Measurements from ENCODE around the gene RNF220.
"Not testable (repeated sequence)": the region's sequence is repeated elsewhere in the genome, so short reads cannot be mapped to it uniquely, and the experiment has no call there.

The RNF220 gene

DNA sequence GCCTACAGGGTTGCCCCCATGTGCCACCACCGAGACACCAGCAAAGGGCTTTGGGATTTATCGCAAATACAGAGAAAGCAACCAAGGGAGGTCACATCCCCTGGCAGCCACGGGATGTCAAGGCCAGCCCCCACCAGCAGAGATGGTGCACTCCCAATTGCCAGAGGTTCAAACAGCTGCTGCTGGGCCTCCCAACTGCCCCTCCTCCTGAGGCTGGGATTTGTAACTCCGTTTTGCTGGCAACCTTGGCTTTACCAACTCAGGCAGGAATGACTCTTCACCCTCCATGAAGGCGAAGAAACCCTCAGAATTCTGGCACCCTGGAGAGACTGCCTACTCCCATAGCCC lies 257.6 kb downstream of the RNF220 start:
- Histone ChIP-seq H3K36me3 (replicated peaks) (no peaks in the 10 kb centered on the region), H3K27ac (no peak overlapping the region), H3K4me3 (ENCODE audit: low read depth, low read length) (no peak overlapping the region), H3K27me3 (replicated peaks) (no peaks in the 10 kb centered on the region)
- no peak for DNase-seq
- in situ Hi-C loops (cut with HindIII; ENCODE audit: low pct_ligation_motif_present, low sequenced_read_pairs): no loop called here
- TF ChIP-seq, protein P1, sequence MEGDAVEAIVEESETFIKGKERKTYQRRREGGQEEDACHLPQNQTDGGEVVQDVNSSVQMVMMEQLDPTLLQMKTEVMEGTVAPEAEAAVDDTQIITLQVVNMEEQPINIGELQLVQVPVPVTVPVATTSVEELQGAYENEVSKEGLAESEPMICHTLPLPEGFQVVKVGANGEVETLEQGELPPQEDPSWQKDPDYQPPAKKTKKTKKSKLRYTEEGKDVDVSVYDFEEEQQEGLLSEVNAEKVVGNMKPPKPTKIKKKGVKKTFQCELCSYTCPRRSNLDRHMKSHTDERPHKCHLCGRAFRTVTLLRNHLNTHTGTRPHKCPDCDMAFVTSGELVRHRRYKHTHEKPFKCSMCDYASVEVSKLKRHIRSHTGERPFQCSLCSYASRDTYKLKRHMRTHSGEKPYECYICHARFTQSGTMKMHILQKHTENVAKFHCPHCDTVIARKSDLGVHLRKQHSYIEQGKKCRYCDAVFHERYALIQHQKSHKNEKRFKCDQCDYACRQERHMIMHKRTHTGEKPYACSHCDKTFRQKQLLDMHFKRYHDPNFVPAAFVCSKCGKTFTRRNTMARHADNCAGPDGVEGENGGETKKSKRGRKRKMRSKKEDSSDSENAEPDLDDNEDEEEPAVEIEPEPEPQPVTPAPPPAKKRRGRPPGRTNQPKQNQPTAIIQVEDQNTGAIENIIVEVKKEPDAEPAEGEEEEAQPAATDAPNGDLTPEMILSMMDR (IDR thresholded peaks at IDR 0.05; ENCODE audit: low read depth, low read length, missing control alignments): no peak

DNA sequence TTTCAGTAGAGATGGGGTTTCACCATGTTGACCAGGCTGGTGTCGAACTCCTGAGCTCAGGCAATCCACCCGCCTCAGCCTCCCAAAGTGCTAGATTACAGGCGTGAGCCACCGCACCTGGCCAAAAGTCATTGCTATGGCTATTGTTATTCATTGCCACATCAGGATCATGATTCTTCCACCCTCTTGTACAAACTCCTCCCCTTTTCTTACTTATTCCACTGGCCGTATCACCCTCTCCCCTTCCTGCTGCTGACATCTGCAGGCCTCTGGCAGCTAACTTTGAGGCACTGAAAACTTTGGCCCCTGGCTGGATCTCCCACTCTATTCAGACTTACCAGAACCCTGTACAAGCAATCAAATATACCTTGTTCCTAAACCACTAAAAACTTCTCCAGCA lies 258.4 kb downstream of the RNF220 start:
- DNase-seq: no peak
- TF ChIP-seq, protein P1 (IDR thresholded peaks at IDR 0.05; ENCODE audit: low read depth, low read length, missing control alignments): no peak
- Histone ChIP-seq H3K27me3 (replicated peaks) (no peaks in the 10 kb centered on the region), H3K4me3 (ENCODE audit: low read depth, low read length) (no peak overlapping the region), H3K27ac (no peak overlapping the region), H3K36me3 (replicated peaks) (no peaks in the 10 kb centered on the region)
- in situ Hi-C loops (cut with HindIII; ENCODE audit: low pct_ligation_motif_present, low sequenced_read_pairs): no loop called here

DNA sequence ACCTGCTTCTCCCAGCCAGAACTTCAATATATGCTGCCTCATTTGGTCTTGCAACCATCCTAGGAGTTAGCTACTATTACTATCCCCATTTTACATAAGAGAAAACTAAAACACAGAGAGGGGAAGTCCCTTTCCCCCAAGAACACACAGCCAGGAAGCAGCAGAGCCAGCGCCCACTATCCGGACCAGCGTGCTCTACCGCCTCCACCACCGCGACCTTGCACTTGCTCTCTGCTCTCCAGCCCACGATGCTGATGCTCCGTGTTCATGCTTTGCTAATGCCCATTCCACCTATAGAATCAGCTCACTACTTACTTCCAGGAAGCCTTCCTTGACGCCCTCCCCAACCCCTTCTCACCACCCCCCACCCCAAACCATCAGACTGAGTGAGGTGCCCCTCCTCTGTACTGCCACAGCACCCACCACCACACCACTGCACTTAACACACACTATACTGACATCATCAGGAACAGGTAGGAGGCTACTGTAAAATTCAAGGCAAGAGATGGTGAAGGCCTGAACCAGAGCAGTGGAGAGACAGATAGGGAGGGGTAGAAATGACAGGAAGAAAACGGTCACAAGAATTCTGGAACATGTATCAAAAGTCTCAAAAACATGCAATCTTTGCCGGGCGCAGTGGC lies 259.8 kb downstream of the RNF220 start:
- no peaks in the 10 kb centered on the region for H3K36me3 ChIP-seq (replicated peaks)
- TF ChIP-seq, protein P1 (IDR thresholded peaks at IDR 0.05; ENCODE audit: low read depth, low read length, missing control alignments): no peak
- H3K27ac ChIP-seq: no peak overlapping the region
- DNase-seq: no peak
- H3K4me3 ChIP-seq (ENCODE audit: low read depth, low read length): no peak overlapping the region
- in situ Hi-C loops (cut with HindIII; ENCODE audit: low pct_ligation_motif_present, low sequenced_read_pairs): no loop called here
- H3K27me3 ChIP-seq (replicated peaks): no peaks in the 10 kb centered on the region

DNA sequence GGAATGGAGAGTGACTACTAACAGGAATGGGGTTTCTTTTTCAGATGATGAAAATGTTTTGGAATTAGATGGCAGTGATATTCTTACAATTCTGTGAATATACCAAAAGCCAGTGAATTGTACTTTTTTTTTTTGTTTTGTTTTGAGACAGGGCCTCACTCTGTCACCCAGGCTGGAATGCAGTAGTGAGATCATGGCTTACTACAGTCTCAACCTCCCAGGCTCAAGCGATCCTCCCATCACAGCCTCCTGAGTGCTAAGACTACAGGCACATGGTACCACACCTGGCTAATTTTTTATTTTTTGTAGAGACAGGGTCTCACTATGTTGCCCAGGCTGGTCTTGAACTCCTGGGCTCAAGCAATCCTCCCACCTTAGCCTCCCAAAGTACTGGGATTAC lies 261.7 kb downstream of the RNF220 start:
- H3K27me3 ChIP-seq (replicated peaks); H3K36me3 ChIP-seq (replicated peaks); in situ Hi-C loops (cut with HindIII; ENCODE audit: low pct_ligation_motif_present, low sequenced_read_pairs); H3K4me3 ChIP-seq (ENCODE audit: low read depth, low read length); H3K27ac ChIP-seq; DNase-seq: not testable (repeated sequence)

DNA sequence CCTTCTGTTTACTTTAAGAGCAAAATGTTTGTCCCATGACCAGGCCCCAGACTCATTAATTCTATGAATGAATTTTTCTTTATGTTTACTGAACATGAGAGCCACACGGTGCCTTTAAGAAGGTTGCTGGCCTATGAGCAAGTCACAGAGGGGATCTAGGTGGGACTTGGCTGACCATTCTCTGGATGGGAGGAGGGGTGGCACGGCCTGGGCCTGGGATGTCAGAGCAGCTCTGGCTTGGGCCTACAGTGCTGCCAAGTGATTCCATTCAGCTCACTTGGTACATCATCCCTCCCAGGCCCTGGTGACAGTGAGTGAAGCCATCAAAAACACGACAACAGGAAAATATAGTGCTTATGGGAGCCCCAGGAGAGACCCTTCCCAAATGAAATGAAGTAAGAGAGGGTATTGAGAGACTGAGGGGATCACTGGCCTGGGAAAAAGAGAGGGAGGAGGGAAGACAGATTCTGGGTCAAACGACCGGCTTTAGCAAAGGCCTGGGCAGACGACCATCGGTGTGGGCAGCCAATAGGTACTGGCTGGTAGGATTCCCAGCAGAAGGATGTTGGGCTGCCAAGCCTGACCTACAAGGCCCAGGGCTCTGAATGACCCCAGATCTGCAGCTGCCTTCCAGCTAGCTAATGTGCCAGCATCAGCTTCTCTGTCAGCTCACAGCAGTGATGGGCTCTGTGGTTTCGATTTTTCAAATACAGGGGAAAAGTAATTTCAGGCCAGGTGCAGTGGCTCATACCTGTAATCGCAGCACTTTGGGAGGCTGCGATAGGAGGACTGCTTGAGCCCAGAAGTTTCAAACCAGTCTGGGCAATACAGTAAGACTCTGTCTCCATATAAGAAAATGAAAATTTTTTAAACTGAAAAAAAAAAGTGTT lies 265.9 kb downstream of the RNF220 start:
- DNase-seq: no peak
- TF ChIP-seq, protein P1 (IDR thresholded peaks at IDR 0.05; ENCODE audit: low read depth, low read length, missing control alignments): no peak
- no peaks in the 10 kb centered on the region for H3K27me3 ChIP-seq (replicated peaks)
- no peak overlapping the region for H3K27ac ChIP-seq
- no peaks in the 10 kb centered on the region for H3K36me3 ChIP-seq (replicated peaks)
- no peak overlapping the region for H3K4me3 ChIP-seq (ENCODE audit: low read depth, low read length)
- in situ Hi-C loops (cut with HindIII; ENCODE audit: low pct_ligation_motif_present, low sequenced_read_pairs): no loop called here

DNA sequence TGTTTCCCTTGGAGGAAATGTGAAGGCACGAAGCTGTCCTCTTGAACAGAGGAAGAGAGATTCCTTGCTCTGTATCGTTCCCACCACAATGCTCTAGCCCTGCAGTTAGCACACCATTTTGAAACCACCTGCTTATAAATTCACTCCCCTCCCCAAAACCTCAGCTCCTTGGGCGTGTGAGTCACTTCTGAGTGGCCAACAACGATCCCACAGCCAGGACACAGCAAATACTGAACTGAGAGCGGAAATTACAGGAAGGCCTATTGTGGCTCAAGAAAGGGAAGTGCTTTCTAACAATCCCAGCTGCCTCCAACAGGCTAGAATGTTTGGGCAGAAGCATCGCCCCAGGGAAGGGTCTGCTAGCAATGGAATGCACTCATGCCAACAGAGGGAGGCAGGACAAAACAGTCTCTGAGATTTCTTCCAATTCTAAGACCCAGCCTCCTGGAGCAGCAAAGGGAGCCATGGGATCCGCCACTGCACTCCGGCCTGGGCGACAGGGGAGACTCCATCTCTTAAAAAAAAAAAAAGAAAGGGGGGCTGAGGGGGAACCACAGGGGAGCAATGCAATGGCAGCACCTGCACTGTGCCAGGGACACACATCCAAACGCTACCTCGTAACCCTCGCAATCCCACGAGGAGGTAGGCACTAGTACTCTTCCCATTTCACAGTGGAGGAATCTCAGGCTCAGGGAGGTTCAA lies 267.4 kb downstream of the RNF220 start:
- TF ChIP-seq, protein P1 (IDR thresholded peaks at IDR 0.05; ENCODE audit: low read depth, low read length, missing control alignments): no peak
- DNase-seq: peak; percentile 22

More for the DNA sequence above, 267.4 kb downstream of the RNF220 start:
- H3K27me3 ChIP-seq (replicated peaks): no peaks in the 10 kb centered on the region
- H3K4me3 ChIP-seq (ENCODE audit: low read depth, low read length): no peak overlapping the region
- no peaks in the 10 kb centered on the region for H3K36me3 ChIP-seq (replicated peaks)
- H3K27ac ChIP-seq: no peak overlapping the region
- in situ Hi-C loops (cut with HindIII; ENCODE audit: low pct_ligation_motif_present, low sequenced_read_pairs): no loop called here
